ENCODE measurements around the gene EXOC2.

The EXOC2 gene

GRCh38 chr6:492816-493414, 200.0 kb downstream of the EXOC2 start:
- no peak for DNase-seq

GRCh38 chr6:492178-492577, 200.8 kb downstream of the EXOC2 start:
- no peak for DNase-seq

DNA sequence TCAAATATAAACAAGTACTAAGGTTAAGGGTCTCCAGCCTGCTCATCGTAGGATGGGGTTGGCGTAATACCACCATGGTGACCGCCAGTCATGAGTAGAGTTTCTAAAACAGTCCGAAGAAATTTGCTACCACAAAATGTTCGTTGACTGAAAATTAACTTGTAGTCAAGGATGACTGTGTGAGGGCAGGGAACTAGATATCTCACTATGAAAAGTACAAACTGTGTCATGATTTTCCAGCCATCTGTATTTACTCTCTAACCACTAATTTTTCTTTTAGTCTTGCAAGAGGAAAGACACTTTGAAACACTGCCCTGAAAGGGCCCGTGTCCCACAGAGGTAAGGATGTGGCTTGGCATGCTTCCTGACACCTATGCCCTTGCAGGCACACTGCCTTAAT, 201.7 kb downstream of the EXOC2 start:
- no peak for DNase-seq

DNA sequence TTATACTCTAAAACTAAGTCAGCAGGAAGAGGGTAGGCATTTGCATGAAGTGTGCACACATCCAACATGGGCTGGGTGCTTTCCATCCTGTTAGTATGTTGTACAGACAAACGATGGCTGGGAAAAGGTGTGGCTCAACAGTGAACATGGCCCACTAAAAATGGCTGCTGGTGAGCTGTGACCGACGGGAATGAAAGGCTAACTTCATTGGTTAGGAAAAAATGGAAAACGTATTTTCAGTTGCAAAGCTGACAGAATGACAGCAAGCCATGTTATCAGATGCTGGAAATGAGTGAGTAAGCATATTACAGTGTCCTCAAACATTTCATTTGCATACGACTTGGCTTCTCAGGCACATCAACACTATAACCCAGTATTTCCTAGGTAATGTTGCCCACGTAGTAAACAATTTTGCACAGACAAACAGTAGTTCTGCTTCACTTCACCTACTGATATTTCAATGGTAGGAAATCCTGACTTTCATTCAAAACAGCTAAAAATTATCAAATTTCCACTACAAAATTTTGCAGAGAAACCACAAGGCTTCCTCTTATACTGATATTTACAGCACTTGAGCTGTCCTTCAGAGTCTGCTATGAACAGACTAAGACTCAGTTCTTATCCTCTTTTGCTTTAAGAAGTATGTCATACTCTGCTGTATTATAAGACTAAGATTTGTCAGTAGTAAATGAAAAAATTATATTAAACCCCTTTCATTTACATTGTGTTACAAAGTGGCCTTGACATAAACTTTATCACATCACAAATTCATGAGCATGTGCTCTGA, 202.5 kb downstream of the EXOC2 start:
- no peak for DNase-seq

DNA sequence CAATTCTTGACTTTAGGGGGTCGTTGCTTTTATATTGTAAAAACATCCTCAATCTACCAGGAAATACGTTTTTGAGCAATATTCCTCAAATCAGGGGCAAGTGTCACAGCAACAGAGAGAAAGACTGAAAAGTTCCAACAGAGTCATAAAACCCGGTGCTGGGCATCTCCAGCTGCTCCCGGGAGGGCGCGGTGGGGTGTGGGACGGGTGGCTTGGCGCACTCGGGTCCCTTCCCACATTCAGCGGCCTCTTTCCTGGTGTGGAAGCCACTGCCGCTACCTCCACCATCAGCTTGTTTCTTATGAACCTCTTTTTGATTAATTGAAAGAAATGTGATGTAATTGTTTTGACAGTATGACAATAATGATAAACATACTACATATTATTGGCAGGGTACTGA, 203.2 kb downstream of the EXOC2 start:
- no peak for DNase-seq

GRCh38 chr6:489001-489400, 203.9 kb downstream of the EXOC2 start:
- no peak for DNase-seq

GRCh38 chr6:487956-488355, 205.0 kb downstream of the EXOC2 start:
- DNase-seq, result no peak

- no peak for DNase-seq
These were observed 207.2 kb downstream of the EXOC2 start for GRCh38 chr6:485655-486170.

- DNase-seq, result no peak
These were observed 208.2 kb downstream of the EXOC2 start for GRCh38 chr6:484746-485145.

- no peak for DNase-seq
These were observed 208.7 kb downstream of the EXOC2 start for GRCh38 chr6:484086-484745.

- no peak for DNase-seq
These were observed 217.6 kb downstream of the EXOC2 start for GRCh38 chr6:475314-475713.

GRCh38 chr6:474453-475185, 218.3 kb downstream of the EXOC2 start:
- no peak for DNase-seq

DNA sequence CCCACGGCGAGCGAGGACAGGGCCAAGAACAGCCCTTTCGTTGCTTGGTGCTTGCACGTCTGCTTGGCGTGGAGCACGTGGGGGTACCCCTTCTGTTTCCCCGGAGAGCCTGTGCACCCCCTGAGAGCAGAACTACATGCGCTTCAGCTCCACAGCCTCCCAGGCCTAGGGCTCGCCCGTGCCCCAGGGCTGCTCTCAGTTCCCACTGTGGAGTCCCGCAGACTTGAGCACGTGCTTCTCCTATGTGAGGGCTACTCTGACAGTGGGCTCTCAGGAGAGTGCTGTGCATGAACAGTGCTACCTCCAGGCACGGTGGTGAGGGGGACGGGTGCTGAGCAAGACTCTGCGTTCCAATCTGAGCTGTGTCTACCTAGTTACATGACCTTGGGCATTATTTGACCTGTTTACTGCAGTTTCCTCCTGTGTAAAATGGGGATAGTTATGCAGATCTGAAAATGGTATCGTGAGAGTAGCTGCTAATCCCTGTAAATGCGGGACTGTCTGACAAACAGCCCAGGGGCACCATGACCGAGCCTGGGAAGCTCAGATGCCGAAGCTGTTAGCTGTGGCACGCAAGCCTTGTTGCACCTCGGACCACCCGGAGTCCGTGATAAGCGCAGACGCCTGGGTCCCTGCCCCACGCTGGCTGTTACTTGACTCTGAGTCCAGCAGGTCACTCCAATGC, 219.0 kb downstream of the EXOC2 start:
- no peak for DNase-seq

- DNase-seq, result no peak
These were observed 219.6 kb downstream of the EXOC2 start for GRCh38 chr6:473356-473755.

- DNase-seq, result no peak
These were observed 222.0 kb downstream of the EXOC2 start for GRCh38 chr6:470901-471448.

DNA sequence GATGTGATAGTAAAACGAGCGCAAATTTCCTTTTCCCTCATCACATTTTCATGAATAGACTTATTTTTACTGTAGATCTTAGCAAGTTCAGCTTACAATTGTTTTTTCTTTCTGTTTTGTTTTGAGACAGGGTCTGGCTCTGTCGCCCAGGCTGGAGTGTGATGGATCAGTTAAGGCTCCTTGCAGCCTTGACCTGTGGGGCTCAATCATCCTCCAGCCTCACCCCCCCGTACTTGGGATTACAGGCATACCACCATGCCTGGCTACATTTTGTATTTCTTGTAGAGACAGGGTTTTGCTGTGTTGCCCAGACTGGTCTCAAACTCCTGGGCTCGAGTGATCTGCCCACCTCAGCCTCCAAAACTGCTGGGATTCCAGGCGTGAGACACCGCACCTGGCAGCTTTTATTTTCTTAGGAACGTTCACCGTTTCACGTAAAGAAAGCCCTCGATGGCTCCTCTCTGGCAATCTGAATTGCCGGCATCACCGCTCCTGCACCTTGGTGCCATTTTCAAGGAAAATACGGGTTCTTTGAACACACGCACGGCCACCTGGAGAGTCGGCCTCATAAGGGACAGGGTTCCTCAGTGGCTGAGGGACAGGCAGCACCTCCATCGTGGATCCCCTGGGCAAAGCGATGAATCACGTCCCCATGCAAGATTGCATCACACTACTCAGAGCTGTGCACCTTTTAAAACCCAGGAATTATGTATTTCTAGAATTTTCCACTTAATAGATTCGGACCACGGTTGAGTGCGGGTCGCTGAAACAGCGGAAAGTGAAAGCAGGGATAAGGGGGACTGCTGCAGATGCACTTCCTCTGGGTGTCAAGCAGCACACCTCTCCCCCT, 222.7 kb downstream of the EXOC2 start:
- no peak for DNase-seq

DNA sequence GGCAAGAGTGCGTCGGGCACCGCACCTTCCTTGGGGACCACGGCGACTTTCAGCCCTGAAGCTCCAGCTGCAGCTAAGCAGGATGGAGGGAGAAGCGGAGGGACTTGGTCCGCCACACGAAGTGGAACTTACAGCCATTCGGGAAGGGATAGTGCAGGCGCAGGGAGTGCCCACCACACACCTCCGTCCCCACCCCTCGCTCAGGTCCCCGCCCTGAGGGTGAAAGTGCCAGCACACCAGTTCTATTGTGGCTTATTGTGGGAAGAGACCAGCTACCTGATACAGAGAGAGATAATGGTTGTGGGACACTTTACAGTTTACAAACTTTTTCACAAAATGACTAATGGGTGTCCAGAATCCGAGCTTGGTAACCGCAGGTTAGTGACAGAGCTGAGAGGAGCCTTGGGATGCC, 225.3 kb downstream of the EXOC2 start:
- DNase-seq, result no peak

DNA sequence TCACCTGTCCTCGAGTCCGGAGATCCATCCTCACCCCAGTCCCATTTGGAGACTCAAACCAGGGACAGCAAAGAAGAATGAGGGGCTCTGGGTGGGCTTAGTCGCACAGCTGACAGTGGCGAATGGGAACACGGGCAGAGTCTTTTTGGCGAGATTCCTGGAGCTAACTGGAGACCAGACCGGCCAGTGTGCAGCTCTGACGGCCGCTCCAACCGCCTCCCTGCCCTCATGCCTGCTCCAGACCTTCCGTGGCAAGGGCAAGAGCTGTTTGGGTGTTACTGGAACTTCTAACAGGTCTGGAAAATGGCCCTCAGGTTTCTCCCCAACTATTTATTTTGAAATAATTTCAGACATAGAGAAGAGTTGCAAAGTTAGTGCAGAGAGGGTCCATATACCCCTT, 225.8 kb downstream of the EXOC2 start:
- no peak for DNase-seq

DNA sequence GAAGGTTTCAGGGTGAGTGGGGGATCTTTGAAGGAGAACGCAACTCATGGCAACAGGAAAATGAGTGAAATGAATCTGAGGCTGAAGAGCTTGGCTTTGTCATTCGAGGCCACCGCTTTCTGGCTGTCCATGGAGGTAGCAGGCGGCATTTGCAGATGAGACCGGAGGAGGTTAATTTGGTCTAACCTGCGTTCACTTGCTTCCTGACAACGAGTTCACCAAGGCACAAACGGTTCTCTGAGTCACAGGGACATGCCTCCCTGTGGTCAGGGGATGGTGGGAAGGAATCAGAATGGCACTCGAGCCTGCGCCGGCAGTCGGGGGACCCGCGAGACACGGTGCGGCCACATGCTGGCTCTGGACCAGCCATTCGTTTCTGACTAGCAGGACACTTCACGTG, 226.4 kb downstream of the EXOC2 start:
- no peak for DNase-seq

GRCh38 chr6:465531-466348, 227.2 kb downstream of the EXOC2 start:
- no peak for DNase-seq

GRCh38 chr6:456887-457286, 236.1 kb downstream of the EXOC2 start:
- DNase-seq, result no peak

All from SHP77 treated with DMSO at 0.1 percent for 48 hours (cell line).